Measurements from ENCODE around the gene NME5.
A peak's percentile ranks its signal among the peaks of the same experiment; 100 is the strongest.

Gene NME5

DNA sequence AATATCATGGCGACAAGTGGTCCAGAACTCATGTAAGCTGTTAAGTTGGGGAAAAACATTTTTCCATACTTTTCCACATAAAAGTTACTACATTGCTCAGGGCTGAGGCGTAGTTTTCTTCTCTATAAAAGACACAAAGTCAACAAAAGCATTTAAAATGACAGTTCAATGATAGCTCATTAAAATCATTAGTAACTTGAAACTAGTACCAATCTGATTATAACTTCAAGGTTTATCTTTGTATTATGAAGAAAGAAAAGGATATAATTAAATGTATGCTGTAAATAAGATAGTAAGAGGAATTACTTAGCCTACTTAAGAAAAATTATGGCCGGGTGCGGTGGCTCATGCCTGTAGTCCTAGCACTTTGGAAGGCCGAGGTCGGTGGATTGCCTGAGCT lies 9.9 kb downstream of the NME5 start:
- no peak for DNase-seq

GRCh38 chr5:138128334-138128733 lies 10.9 kb downstream of the NME5 start:
- DNase-seq: no peak

- no peak for DNase-seq
These were observed 24.0 kb downstream of the NME5 start for GRCh38 chr5:138115254-138115653.

GRCh38 chr5:138111937-138112336 lies 27.3 kb downstream of the NME5 start:
- no peak for DNase-seq

DNA sequence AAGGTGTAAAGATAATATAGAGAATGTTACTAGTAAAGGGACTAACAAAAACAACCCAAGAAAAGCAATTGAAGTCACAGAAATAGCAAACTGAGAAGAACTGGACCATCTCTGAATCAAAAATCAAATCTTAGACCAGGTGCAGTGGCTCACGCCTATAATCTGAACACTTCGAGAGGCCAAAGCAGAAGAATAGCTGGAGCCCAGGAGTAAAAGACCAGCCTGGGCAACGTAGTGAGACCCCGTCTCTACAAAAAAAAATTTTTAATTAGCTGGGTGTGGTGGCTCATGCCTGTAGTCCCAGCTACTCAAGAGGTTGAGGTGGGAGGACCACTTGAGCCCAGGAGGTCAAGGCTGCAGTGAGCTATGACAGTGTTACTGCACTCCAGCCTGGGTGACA lies 28.0 kb downstream of the NME5 start:
- DNase-seq: no peak

- no peak for DNase-seq
These were observed 28.8 kb downstream of the NME5 start for GRCh38 chr5:138110266-138110963.

- no peak for DNase-seq
These were observed 29.6 kb downstream of the NME5 start for GRCh38 chr5:138109463-138110265.

GRCh38 chr5:138107213-138107612 lies 32.0 kb downstream of the NME5 start:
- DNase-seq: no peak

GRCh38 chr5:138105709-138106108 lies 33.5 kb downstream of the NME5 start:
- DNase-seq: no peak

DNA sequence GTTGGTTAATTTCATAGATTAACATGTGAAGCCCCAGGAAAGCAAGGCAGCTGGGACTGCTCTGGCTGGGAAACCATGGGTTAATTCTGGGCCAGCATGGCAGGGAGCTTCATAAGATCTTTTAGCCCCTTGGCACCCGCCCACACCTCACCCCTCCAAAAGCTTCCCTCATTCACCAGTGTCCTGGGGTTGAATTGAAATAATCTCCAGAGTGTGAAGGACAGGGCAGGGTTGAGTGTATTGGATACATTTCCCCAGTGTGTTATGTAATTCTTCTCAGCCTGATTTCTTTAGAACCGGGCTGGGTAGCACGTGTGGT lies 36.0 kb downstream of the NME5 start:
- no peak for DNase-seq

DNA sequence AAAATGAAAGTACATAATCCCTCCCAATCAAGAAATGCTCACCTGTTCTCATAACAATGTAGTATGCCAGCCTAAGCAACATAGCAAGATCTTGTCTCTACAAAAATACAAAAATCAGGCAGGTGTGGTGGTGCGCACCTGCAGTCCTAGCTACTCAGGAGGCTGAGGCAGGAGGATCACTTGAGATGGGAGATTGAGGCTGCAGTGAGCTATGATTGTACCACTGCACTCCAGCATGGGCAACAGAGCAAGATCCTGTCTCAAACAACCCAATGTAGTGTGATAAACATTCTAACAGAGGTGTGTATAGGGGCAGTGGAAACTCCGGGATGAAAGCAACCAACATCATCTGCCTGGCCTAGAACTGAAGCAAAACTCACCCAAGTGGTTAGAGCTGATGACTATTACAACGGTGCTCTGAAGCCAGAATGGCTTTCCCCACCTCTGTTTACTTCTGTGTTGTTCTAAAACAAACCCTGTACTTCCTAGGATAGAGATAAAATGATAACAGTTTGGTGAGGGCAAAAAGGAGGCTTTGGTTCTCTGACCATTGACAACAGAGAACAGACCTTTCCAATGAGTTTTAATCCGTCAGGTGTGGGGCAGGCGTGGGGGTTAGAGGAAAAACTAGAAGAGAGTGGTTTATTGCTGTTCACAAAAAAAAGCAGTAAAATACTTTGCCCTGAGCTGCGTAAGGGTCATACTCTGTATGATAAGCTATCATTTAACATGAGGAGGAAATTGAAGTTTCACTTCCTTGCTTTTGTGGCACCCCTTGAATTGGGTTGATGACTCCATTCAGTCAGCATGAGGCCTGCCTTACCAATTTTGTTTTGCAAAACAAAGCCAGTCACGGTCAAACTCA lies 36.5 kb downstream of the NME5 start:
- DNase-seq: no peak

DNA sequence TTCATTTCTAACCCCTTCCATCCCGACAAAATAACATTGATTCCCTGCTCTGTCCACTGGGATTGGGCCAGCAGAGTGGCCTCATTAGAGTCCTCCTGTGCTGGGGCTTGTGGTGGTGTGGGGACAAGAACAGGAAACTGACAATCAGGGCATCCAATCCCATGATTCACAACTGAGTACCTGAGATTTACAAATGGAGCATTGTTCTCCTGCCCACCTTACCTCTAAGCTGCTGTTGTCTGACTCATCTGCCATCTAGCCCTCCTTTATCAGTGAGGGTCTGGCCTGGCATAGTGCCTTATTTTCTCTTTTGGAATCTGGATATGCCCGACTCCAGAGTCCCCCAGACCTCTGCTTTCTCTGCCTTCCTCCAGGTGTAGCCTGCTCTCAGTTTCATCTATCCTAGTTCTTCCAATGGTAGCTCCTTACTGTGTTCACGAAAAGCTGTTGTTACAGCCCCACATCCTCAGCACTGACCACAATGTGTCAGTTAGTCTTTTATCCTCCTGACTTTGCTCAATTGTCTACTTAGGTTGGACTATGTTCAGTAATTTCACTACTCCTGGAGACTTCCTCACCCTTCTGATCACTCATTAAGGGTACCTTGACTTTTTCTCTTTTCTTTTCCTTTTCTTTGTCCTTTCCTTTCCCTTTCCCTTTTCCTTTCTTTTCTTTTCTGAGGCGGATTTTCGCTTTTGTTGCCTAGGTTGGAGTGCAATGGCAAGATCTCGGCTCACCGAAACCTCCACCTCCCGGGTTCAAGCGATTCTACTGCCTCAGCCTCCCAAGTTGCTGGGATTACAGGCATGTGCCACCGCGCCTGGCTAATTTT lies 42.0 kb downstream of the NME5 start:
- no peak for DNase-seq

DNA sequence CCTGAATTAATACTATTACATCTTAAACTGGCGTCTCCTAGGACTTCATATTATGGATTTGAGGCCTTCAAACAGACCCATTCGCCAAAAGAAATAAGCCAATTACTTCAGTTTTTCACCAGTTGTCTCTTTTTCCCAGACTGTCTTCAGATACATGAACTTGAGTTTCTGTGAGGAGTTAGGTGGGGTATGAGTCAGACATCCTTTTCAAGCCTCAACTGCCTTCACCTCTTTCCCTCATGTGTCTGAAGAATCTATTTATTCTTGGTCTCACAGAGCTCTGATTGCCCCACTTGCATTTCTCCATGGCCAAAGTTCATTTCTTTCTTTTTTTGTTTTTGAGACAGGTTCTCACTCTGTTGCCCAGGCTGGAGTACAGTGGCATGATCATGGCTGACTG lies 42.9 kb downstream of the NME5 start:
- DNase-seq: no peak

DNA sequence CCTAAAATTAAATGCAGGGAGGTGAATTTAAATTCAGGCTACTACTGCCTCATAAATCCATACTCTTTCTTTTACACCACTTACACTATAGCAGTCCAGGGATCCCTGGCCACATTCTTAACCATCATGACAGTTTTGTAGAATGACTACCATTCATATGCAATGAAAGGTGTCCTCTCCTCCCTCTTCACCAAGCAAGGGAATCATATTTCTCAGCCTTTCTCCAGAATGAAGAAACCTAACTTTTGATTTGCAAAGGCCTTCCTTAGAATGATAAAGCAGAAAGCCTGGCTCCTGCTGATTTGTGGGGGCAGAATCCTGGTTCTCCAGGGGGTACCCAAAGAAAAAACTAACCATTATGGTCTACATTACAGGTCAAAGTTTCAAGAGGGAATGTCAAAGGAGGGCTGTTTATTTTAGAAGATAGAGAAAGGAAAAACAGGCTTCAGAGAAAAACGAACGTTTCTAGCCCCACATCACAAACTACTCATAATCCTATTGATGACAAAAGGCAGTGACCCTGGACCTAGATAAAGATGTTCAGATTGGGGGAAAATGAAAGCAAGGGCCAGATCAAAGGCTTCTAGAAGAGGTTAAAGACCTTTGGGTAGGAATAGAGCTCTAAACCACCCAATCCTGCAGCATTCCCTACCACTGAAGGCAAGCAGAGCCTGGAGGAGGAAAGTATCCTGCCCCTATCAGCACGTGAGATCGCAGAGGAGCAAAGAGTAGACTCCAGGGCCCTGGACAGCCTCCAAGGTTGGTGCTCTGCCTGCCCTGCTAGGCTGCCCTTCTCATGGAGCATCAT lies 43.9 kb downstream of the NME5 start:
- no peak for DNase-seq

GRCh38 chr5:138093036-138093435 lies 46.2 kb downstream of the NME5 start:
- no peak for DNase-seq

DNA sequence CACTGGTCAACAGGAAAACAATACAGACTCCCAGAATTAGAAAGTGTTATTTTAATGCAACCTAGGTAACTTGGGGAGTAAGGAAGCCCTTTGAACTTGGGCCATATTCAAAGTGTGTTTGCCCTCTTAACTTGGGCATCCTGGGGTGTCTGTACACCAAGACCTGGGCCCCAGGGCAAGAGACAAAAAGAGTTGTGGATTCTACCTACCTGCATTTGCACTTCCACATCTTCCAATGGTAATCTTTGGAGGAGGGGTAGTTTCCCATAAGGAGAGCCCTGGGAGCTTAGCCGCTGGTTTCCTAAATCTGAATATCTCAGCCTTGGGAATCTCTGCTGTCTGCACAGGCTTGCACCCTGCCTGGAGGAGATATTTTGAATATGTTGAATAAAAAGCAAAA lies 46.9 kb downstream of the NME5 start:
- no peak for DNase-seq

GRCh38 chr5:138091685-138092084 lies 47.5 kb downstream of the NME5 start:
- DNase-seq: no peak

DNA sequence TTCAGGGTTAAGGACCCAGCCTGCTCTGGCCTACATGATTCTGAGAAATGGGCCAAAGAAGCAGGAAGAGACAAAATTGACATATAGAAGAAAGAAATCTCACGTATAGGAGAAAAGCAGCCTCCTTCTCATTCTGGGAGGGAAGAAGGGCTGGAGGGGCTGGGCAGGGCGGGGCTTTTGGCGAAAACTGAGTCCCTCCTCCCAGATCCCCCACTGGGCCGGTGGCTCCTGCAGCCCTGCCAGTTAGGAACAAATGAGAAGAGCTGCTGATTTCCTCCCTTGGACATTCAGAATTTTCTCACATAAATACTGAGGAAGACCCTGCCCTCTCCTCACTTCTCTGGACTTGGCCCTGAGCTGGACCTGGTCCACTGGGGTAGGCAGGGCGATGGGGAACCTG lies 55.5 kb downstream of the NME5 start, which contains the start of gene WNT8A:
WNT8A (plus strand) TSS at position 332 of the 400 bp plus-strand sequence. CDS start 95 bp downstream, outside the sequence.
- no peak for DNase-seq

GRCh38 chr5:138082033-138082432 lies 57.2 kb downstream of the NME5 start:
- no peak for DNase-seq

- DNase-seq: no peak
These were observed 61.1 kb downstream of the NME5 start for GRCh38 chr5:138078006-138078643.

DNA sequence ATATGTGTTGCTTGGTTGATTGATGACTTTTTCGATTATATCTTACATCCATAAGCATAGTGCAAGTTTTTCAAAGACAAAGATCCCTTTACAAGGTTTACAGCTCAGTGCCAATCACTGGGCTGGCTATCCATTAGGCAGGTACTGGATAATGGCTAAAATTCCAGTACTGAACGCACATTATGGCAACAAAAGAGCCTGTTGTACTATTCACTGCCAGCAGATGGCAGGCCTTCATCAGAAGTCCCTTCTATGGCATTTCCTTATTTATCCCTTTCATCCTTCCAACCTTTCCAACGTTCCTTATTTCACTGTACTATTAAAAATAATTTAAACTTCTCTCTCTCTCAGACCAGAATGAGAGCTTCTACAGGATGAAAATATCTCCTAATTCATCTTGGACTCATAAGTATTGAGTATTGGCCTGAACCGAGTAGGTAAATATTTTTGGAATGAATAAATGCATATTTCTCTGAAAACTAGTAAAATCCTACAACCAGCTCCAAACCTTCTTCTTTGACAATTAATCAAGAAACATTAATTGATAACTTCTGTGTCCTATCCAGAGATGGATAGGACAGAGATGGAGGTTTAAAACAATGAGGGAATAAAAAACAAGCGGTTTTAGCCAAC lies 62.0 kb downstream of the NME5 start:
- DNase-seq: peak in 3 of 4 experiments; percentile 4 to 23 (median 17)

Data from activated naive CD4-positive, alpha-beta T cell (primary cell).